ENCODE data around the gene CCL18.
"Not testable (repeated sequence)": the region's sequence is repeated elsewhere in the genome, so short reads cannot be mapped to it uniquely, and the experiment has no call there.

CCL18 gene

GRCh38 chr17:36057911-36058310 lies 6.2 kb upstream of the CCL18 start:
- Mint-ChIP-seq H3K27me3 (peaks cover 11% of the 10 kb centered on the region), H3K4me1 (ENCODE audit: low read depth) (peaks cover 13% of the 10 kb centered on the region), H3K4me3 (no peak overlapping the region), H3K36me3 (ENCODE audit: low read depth) (no peaks in the 10 kb centered on the region), H3K9me3 (no peaks in the 10 kb centered on the region), H3K27ac (no peak overlapping the region)

GRCh38 chr17:36059406-36059805 lies 4.7 kb upstream of the CCL18 start:
- peaks cover 13% of the 10 kb centered on the region for H3K4me1 Mint-ChIP-seq (ENCODE audit: low read depth)
- H3K27ac Mint-ChIP-seq, result no peak overlapping the region
- no peaks in the 10 kb centered on the region for H3K9me3 Mint-ChIP-seq

GRCh38 chr17:36060816-36061215 lies 3.3 kb upstream of the CCL18 start:
- Mint-ChIP-seq H3K4me3 (no peak overlapping the region), H3K27ac (no peak overlapping the region), H3K36me3 (ENCODE audit: low read depth) (no peaks in the 10 kb centered on the region), H3K9me3 (no peaks in the 10 kb centered on the region), H3K4me1 (ENCODE audit: low read depth) (peaks cover 9% of the 10 kb centered on the region), H3K27me3 (peaks cover 11% of the 10 kb centered on the region)

More at GRCh38 chr17:36059406-36059805, 4.7 kb upstream of the CCL18 start:
- H3K36me3 Mint-ChIP-seq (ENCODE audit: low read depth), result no peaks in the 10 kb centered on the region
- peaks cover 11% of the 10 kb centered on the region for H3K27me3 Mint-ChIP-seq
- no peak overlapping the region for H3K4me3 Mint-ChIP-seq

- H3K9me3 Mint-ChIP-seq, result no peaks in the 10 kb centered on the region
- H3K4me1 Mint-ChIP-seq (ENCODE audit: low read depth), result peaks cover 38% of the 10 kb centered on the region
- no peaks in the 10 kb centered on the region for H3K36me3 Mint-ChIP-seq (ENCODE audit: low read depth)
- peak overlapping the region; percentile 66 for H3K27ac Mint-ChIP-seq
- no peak overlapping the region for H3K4me3 Mint-ChIP-seq
- peaks cover 8% of the 10 kb centered on the region for H3K27me3 Mint-ChIP-seq
Observed at GRCh38 chr17:36066365-36066985, 2.4 kb downstream of the CCL18 start.

GRCh38 chr17:36068524-36068923 lies 4.5 kb downstream of the CCL18 start:
- Mint-ChIP-seq H3K9me3 (no peaks in the 10 kb centered on the region), H3K27me3 (peaks cover 8% of the 10 kb centered on the region), H3K36me3 (ENCODE audit: low read depth) (no peaks in the 10 kb centered on the region), H3K27ac (peak overlapping the region; percentile 39), H3K4me1 (ENCODE audit: low read depth) (peaks cover 58% of the 10 kb centered on the region), H3K4me3 (no peak overlapping the region)

GRCh38 chr17:36069136-36069535 lies 5.1 kb downstream of the CCL18 start:
- Mint-ChIP-seq H3K4me1 (ENCODE audit: low read depth) (peaks cover 64% of the 10 kb centered on the region), H3K9me3 (no peaks in the 10 kb centered on the region), H3K27me3 (peaks cover 8% of the 10 kb centered on the region), H3K4me3 (no peak overlapping the region), H3K27ac (peak overlapping the region; percentile 69), H3K36me3 (ENCODE audit: low read depth) (no peaks in the 10 kb centered on the region)

- Mint-ChIP-seq H3K4me3 (no peak overlapping the region), H3K9me3 (no peaks in the 10 kb centered on the region), H3K27ac (no peak overlapping the region), H3K4me1 (ENCODE audit: low read depth) (peaks cover 72% of the 10 kb centered on the region), H3K36me3 (ENCODE audit: low read depth) (no peaks in the 10 kb centered on the region), H3K27me3 (peaks cover 8% of the 10 kb centered on the region)
Observed at GRCh38 chr17:36070427-36070826, 6.4 kb downstream of the CCL18 start.

GRCh38 chr17:36071751-36072150 lies 7.7 kb downstream of the CCL18 start:
- Mint-ChIP-seq H3K4me1 (ENCODE audit: low read depth) (peaks cover 60% of the 10 kb centered on the region), H3K27me3 (no peaks in the 10 kb centered on the region), H3K27ac (peak overlapping the region; percentile 68), H3K4me3 (no peak overlapping the region), H3K9me3 (no peaks in the 10 kb centered on the region), H3K36me3 (ENCODE audit: low read depth) (peaks cover 2% of the 10 kb centered on the region)

GRCh38 chr17:36072431-36073121 lies 8.5 kb downstream of the CCL18 start:
- Mint-ChIP-seq H3K4me1 (ENCODE audit: low read depth) (peaks cover 59% of the 10 kb centered on the region), H3K4me3 (peak overlapping the region; percentile 32), H3K36me3 (ENCODE audit: low read depth) (peaks cover 4% of the 10 kb centered on the region), H3K27ac (peak overlapping the region; percentile 68), H3K27me3 (no peaks in the 10 kb centered on the region), H3K9me3 (no peaks in the 10 kb centered on the region)

GRCh38 chr17:36074365-36074764 lies 10.3 kb downstream of the CCL18 start:
- Mint-ChIP-seq H3K36me3 (ENCODE audit: low read depth) (peaks cover 4% of the 10 kb centered on the region), H3K9me3 (no peaks in the 10 kb centered on the region), H3K4me1 (ENCODE audit: low read depth) (peaks cover 51% of the 10 kb centered on the region), H3K27ac (peak overlapping the region; percentile 38), H3K4me3 (peak overlapping the region; percentile 36), H3K27me3 (no peaks in the 10 kb centered on the region)

- Mint-ChIP-seq H3K27ac (peak overlapping the region; percentile 88), H3K4me3 (peak overlapping the region; percentile 57), H3K4me1 (ENCODE audit: low read depth) (peaks cover 50% of the 10 kb centered on the region)
- not testable (repeated sequence) for H3K27me3 Mint-ChIP-seq; H3K36me3 Mint-ChIP-seq (ENCODE audit: low read depth); H3K9me3 Mint-ChIP-seq
Observed at GRCh38 chr17:36081681-36082471, 17.8 kb downstream of the CCL18 start.

GRCh38 chr17:36082482-36083120 lies 18.5 kb downstream of the CCL18 start:
- Mint-ChIP-seq H3K27ac (peak overlapping the region; percentile 88), H3K4me1 (ENCODE audit: low read depth) (peaks cover 50% of the 10 kb centered on the region), H3K4me3 (peak overlapping the region; percentile 57)
- H3K27me3 Mint-ChIP-seq; H3K36me3 Mint-ChIP-seq (ENCODE audit: low read depth); H3K9me3 Mint-ChIP-seq: not testable (repeated sequence)

- not testable (repeated sequence) for H3K4me3 Mint-ChIP-seq; H3K9me3 Mint-ChIP-seq; H3K36me3 Mint-ChIP-seq (ENCODE audit: low read depth); H3K27me3 Mint-ChIP-seq
- Mint-ChIP-seq H3K27ac (peak overlapping the region; percentile 57), H3K4me1 (ENCODE audit: low read depth) (peaks cover 57% of the 10 kb centered on the region)
Observed at GRCh38 chr17:36083691-36084090, 19.6 kb downstream of the CCL18 start.

- H3K36me3 Mint-ChIP-seq (ENCODE audit: low read depth), result peaks cover 4% of the 10 kb centered on the region
- H3K4me1 Mint-ChIP-seq (ENCODE audit: low read depth), result peaks cover 78% of the 10 kb centered on the region
- H3K4me3 Mint-ChIP-seq, result no peak overlapping the region
- H3K9me3 Mint-ChIP-seq, result no peaks in the 10 kb centered on the region
- H3K27ac Mint-ChIP-seq, result peak overlapping the region; percentile 19
- no peaks in the 10 kb centered on the region for H3K27me3 Mint-ChIP-seq
Observed at GRCh38 chr17:36085765-36086164, 21.7 kb downstream of the CCL18 start.

- peaks cover 4% of the 10 kb centered on the region for H3K36me3 Mint-ChIP-seq (ENCODE audit: low read depth)
- H3K9me3 Mint-ChIP-seq, result no peaks in the 10 kb centered on the region
- H3K27ac Mint-ChIP-seq, result no peak overlapping the region
- no peak overlapping the region for H3K4me3 Mint-ChIP-seq
- H3K27me3 Mint-ChIP-seq, result no peaks in the 10 kb centered on the region
- peaks cover 83% of the 10 kb centered on the region for H3K4me1 Mint-ChIP-seq (ENCODE audit: low read depth)
Observed at GRCh38 chr17:36086791-36087190, 22.7 kb downstream of the CCL18 start.

Measured in stimulated activated naive CD8-positive, alpha-beta T cell treated with anti-CD3 and anti-CD28 coated beads, Interleukin-15, Interleukin-2, amounts not matched to agents 100 ng/mL and 50 ng/mL, for 24 hours (primary cell).